Measurements from ENCODE around the gene P4HA3. TPM values are rescaled to one million over a fixed set of nuclear protein-coding genes. Genes with fewer than 3 reads are reported as not detected.

The P4HA3 gene
- total and polyA plus RNA-seq, 7 donors, result 0.03 to 2.2 (median 0.22) TPM; not detected in 1

- no peaks in the 10 kb centered on the region for H3K36me3 ChIP-seq (ENCODE audit: insufficient read depth in 1 of 2, low read depth in 1 of 2)
- DNase-seq, result no peak
- no peak overlapping the region for H3K4me3 ChIP-seq
- no peaks in the 10 kb centered on the region for H3K4me1 ChIP-seq
- no peak overlapping the region for H3K27ac ChIP-seq
- H3K27me3 ChIP-seq (ENCODE audit: insufficient read depth in 3 of 3, low read length in 2 of 3), result no peaks in the 10 kb centered on the region
- intact Hi-C loops (cut with DNase I), result no loop called here
- no peak for ATAC-seq
- no peaks in the 10 kb centered on the region for H3K9me3 ChIP-seq
- TF ChIP-seq, protein P1, sequence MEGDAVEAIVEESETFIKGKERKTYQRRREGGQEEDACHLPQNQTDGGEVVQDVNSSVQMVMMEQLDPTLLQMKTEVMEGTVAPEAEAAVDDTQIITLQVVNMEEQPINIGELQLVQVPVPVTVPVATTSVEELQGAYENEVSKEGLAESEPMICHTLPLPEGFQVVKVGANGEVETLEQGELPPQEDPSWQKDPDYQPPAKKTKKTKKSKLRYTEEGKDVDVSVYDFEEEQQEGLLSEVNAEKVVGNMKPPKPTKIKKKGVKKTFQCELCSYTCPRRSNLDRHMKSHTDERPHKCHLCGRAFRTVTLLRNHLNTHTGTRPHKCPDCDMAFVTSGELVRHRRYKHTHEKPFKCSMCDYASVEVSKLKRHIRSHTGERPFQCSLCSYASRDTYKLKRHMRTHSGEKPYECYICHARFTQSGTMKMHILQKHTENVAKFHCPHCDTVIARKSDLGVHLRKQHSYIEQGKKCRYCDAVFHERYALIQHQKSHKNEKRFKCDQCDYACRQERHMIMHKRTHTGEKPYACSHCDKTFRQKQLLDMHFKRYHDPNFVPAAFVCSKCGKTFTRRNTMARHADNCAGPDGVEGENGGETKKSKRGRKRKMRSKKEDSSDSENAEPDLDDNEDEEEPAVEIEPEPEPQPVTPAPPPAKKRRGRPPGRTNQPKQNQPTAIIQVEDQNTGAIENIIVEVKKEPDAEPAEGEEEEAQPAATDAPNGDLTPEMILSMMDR (IDR thresholded peaks at IDR 0.05), result no peak
- WGBS, 3 donors, result 57 to 79% (median 77%) methylated on average over 3 of the region's 3 CpGs
Observed at GRCh38 chr11:74299015-74299414, 12.4 kb downstream of the P4HA3 start.

DNA sequence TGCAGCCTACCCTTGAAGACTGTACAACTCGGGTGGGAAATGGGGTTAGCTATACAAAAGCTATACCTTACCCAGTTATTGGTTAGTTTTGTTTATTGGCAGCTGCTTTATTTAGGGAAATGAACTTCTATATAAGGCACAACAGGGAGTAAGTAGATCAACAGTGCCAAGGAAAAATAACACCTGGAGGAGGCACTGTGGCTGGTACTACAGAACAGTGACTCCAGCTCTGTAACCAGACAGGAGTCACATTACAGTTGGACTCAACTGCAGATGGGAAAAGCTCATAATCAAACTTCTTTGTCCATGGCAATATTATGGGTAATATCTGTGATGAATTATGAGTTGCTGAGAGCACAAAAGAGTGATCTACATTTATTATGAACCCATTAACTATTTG is 14.0 kb downstream of the P4HA3 start:
- TF ChIP-seq, protein P1 (IDR thresholded peaks at IDR 0.05), result no peak
- Histone ChIP-seq H3K27me3 (ENCODE audit: insufficient read depth in 3 of 3, low read length in 2 of 3) (no peaks in the 10 kb centered on the region), H3K4me1 (no peaks in the 10 kb centered on the region), H3K4me3 (no peak overlapping the region), H3K9me3 (no peaks in the 10 kb centered on the region), H3K36me3 (ENCODE audit: insufficient read depth in 1 of 2, low read depth in 1 of 2) (no peaks in the 10 kb centered on the region), H3K27ac (no peak overlapping the region)
- WGBS, 3 donors, result 79 to 82% (median 79%) methylated on average over 1 of the region's 1 CpG
- ATAC-seq (no peak), DNase-seq (no peak)
- intact Hi-C loops (cut with DNase I), result no loop called here

DNA sequence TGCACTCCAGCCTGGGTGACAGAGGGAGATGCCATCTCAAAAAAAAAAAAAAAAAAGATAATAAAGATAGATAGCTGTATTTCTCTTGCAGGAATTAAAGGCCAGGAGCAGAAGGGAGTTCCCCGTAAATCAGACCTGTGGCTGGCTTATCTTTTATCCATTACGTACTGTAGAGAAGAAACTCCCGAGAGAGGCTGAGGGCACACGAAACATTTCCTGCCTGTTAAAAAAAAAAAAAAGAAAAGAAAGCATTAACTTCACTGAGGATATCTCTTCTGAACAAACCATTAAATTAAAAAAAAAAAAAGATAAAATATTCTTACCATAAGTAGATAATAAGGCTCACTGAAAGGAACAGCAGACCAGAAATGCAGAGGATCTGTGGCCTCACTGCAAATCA is 22.5 kb downstream of the P4HA3 start:
- Histone ChIP-seq H3K9me3 (no peaks in the 10 kb centered on the region), H3K27me3 (ENCODE audit: insufficient read depth in 3 of 3, low read length in 2 of 3) (no peaks in the 10 kb centered on the region), H3K27ac (no peak overlapping the region), H3K36me3 (ENCODE audit: insufficient read depth in 1 of 2, low read depth in 1 of 2) (no peaks in the 10 kb centered on the region), H3K4me3 (no peak overlapping the region), H3K4me1 (no peaks in the 10 kb centered on the region)
- WGBS, 3 donors, result 64 to 75% (median 75%) methylated on average over 4 of the region's 4 CpGs
- intact Hi-C loops (cut with DNase I), result no loop called here
- ATAC-seq, result no peak
- no peak for DNase-seq
- TF ChIP-seq, protein P1 (IDR thresholded peaks at IDR 0.05), result no peak

- no peaks in the 10 kb centered on the region for H3K27me3 ChIP-seq (ENCODE audit: insufficient read depth in 3 of 3, low read length in 2 of 3)
- whole genome bisulfite sequencing, 3 donors, result 56 to 83% (median 69%) methylated on average over 1 of the region's 1 CpG
- TF ChIP-seq, protein P1 (IDR thresholded peaks at IDR 0.05), result no peak
- ATAC-seq (peak in 1 of 4 donors; percentile 59), DNase-seq (no peak)
- H3K9me3 ChIP-seq, result no peaks in the 10 kb centered on the region
- intact Hi-C loops (cut with DNase I), result no loop called here
- no peak overlapping the region for H3K27ac ChIP-seq
- H3K4me1 ChIP-seq, result no peaks in the 10 kb centered on the region
- no peaks in the 10 kb centered on the region for H3K36me3 ChIP-seq (ENCODE audit: insufficient read depth in 1 of 2, low read depth in 1 of 2)
- no peak overlapping the region for H3K4me3 ChIP-seq
Observed at GRCh38 chr11:74288161-74288560, 23.3 kb downstream of the P4HA3 start.

DNA sequence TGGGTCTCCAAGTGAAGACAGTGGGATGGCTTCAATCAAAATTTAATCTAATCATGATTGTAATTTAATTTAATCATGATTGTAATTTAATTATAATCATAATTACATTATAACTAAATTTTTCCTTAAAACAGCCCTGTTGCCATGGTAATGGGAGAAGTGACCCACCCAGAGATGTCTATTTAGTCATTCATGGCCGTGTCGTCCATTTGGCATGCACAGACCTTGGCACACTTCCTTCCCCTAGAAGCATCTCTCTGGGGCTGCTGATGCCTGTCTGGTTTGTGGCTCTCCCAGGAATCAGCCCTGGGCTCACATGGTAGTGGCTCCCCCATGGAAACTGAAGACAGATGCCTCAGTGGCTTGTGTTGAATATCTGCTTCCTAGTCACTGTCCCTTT is 27.0 kb downstream of the P4HA3 start:
- TF ChIP-seq, protein P1 (IDR thresholded peaks at IDR 0.05), result no peak
- Histone ChIP-seq H3K9me3 (no peaks in the 10 kb centered on the region), H3K27ac (no peak overlapping the region), H3K27me3 (ENCODE audit: insufficient read depth in 3 of 3, low read length in 2 of 3) (no peaks in the 10 kb centered on the region), H3K36me3 (ENCODE audit: insufficient read depth in 1 of 2, low read depth in 1 of 2) (no peaks in the 10 kb centered on the region), H3K4me3 (no peak overlapping the region), H3K4me1 (no peaks in the 10 kb centered on the region)
- intact Hi-C loops (cut with DNase I), result no loop called here
- WGBS, 3 donors, result 42 to 64% (median 45%) methylated on average over 2 of the region's 2 CpGs
- DNase-seq, result no peak
- no peak for ATAC-seq
